RWPE1 (cell line): Measurements from ENCODE around the gene ABCE1.

ENCODE experiments used
- CTCF ChIA-PET: fragments of 350-600 bp; sonication (Branson Sonifier 250); formaldehyde crosslinking; extraction: SDS; loops from one replicate; lab custom pipeline; 2021; lab: Yijun Ruan, JAX
- POLR2A ChIA-PET: fragments of 400-600 bp; formaldehyde crosslinking; extraction: SDS; loops from one replicate; lab custom pipeline; 2020; ENCODE audit warnings: antibody characterized with exemption; ENCODE audit not compliant: low non-redundant PET; lab: Yijun Ruan, JAX
- DNase-seq: peaks from one replicate; pipeline ENCODE4 v3.0.0; 2012; ENCODE audit warnings: low spot score
- H3K27ac ChIP-seq: fragments of 450-650 bp; 2 replicates; pipeline ENCODE4 v1.5.1; 2017
- CTCF ChIP-seq: fragments of 450-650 bp; conservative IDR thresholded peaks from 2 replicates; pipeline ENCODE4 v1.5.1; 2017; ENCODE audit warnings: low read depth, mild to moderate bottlenecking

Gene ABCE1

GRCh38 chr4:145097821-145098674 lies at the start of gene ABCE1, which contains the start of gene ANAPC10:
Gene ABCE1, plus strand, starts transcription at chr4:145098311. Its CDS starts 6,102 bp downstream, at chr4:145104413.
Gene ANAPC10, minus strand, starts transcription at chr4:145098196. Its CDS starts 2,097 bp downstream, at chr4:145096099.
- CTCF ChIA-PET, result interaction anchor here (0.5 to 0.7 kb wide), 2 partner anchors 114 to 953 kb away, joined by 3 read pairs; no protein-coding TSS in a partner anchor
- peak; percentile 22; the same call in 1 of the 2 replicates for TF ChIP-seq CTCF
- peak; percentile 97 for DNase-seq
- POLR2A ChIA-PET, result interaction anchor here (0.6 kb wide), 1 partner anchor 65 kb away, joined by 4 read pairs; no protein-coding TSS in a partner anchor
- peak within 1 kb of the TSS; percentile 95 for H3K27ac ChIP-seq

- no peak overlapping the region for H3K27ac ChIP-seq
- ChIA-PET CTCF (no interaction called here), POLR2A (no interaction called here)
- TF ChIP-seq CTCF, result no peak
- no peak for DNase-seq
Measured at GRCh38 chr4:145048817-145049216, 49.3 kb upstream of the ABCE1 start.

GRCh38 chr4:145049241-145049640 lies 48.9 kb upstream of the ABCE1 start:
- POLR2A ChIA-PET, result no interaction called here
- no peak for DNase-seq
- no peak overlapping the region for H3K27ac ChIP-seq
- CTCF ChIA-PET, result no interaction called here
- TF ChIP-seq CTCF, result no peak

- no peak for DNase-seq
- no peak overlapping the region for H3K27ac ChIP-seq
- no peak for TF ChIP-seq CTCF
- ChIA-PET CTCF (interaction anchor here (0.6 kb wide), 1 partner anchor 105 kb away, joined by 3 read pairs; no protein-coding TSS in a partner anchor), POLR2A (no interaction called here)
Measured at GRCh38 chr4:145055533-145056257, 42.4 kb upstream of the ABCE1 start.

GRCh38 chr4:145056325-145057130 lies 41.6 kb upstream of the ABCE1 start:
- ChIA-PET POLR2A (no interaction called here), CTCF (interaction anchor here (0.7 kb wide), 1 partner anchor 846 kb away, joined by 3 read pairs; no protein-coding TSS in a partner anchor)
- DNase-seq, result no peak
- no peak overlapping the region for H3K27ac ChIP-seq
- no peak for TF ChIP-seq CTCF
